HFF-Myc (cell line): Measurements from ENCODE around the gene HOTAIR.

ENCODE experiments used
- DNase-seq: peaks from one replicate; pipeline ENCODE4 v3.0.0-alpha.2; 2011; ENCODE audit warnings: low read depth; ENCODE audit errors: extremely low read depth
- H3K4me3 ChIP-seq: replicated peaks from 2 replicates; pipeline ENCODE4 v1.5.1; 2011; ENCODE audit warnings: low read depth, mild to moderate bottlenecking, control low read depth, low read length
- CTCF ChIP-seq: IDR thresholded peaks from 2 replicates; pipeline ENCODE4 v1.5.1; 2012; ENCODE audit warnings: mild to moderate bottlenecking, low read depth, low read length, control low read depth; ENCODE audit errors: missing control alignments

HOTAIR gene

GRCh38 chr12:53974084-53975063 lies at the start of gene HOTAIR:
Gene HOTAIR, minus strand, starts transcription at chr12:53974954.
- no peak for DNase-seq
- TF ChIP-seq CTCF = no peak
- H3K4me3 ChIP-seq = peak within 1 kb of the TSS; percentile 47

- TF ChIP-seq CTCF = no peak
- H3K4me3 ChIP-seq = no peak overlapping the region
- no peak for DNase-seq
Measured at GRCh38 chr12:54024127-54024526, 49.4 kb upstream of the HOTAIR start.

GRCh38 chr12:54022960-54023884 lies 48.5 kb upstream of the HOTAIR start:
- DNase-seq = no peak
- no peak for TF ChIP-seq CTCF
- no peak overlapping the region for H3K4me3 ChIP-seq

- no peak for DNase-seq
- TF ChIP-seq CTCF = no peak
- H3K4me3 ChIP-seq = no peak overlapping the region
Measured at GRCh38 chr12:54021432-54022013, 46.8 kb upstream of the HOTAIR start.

- no peak overlapping the region for H3K4me3 ChIP-seq
- TF ChIP-seq CTCF = no peak
- no peak for DNase-seq
Measured at GRCh38 chr12:54020591-54021405, 46.0 kb upstream of the HOTAIR start.

GRCh38 chr12:54019924-54020590 lies 45.3 kb upstream of the HOTAIR start:
- TF ChIP-seq CTCF = no peak
- no peak overlapping the region for H3K4me3 ChIP-seq
- DNase-seq = no peak
